Activated T-helper 17 cell treated with anti-CD3 and anti-CD28 coated beads, Interleukin-2, amount 50 U/mL, for 72 hours (primary cell): ENCODE measurements around the gene DDR2. TPM values are rescaled to one million over a fixed set of nuclear protein-coding genes. Genes with fewer than 3 reads are reported as not detected.
A peak's percentile ranks its signal among the peaks of the same experiment; 100 is the strongest.
"Not testable (repeated sequence)": the region's sequence is repeated elsewhere in the genome, so short reads cannot be mapped to it uniquely, and the experiment has no call there.

Experiments used
- ATAC-seq: fragments of 150-1000 bp; cut with Tn5 transposase; replicated peaks from 2 replicates; pipeline ENCODE4 v1.10.0; 2021; ENCODE audit warnings: mild to moderate bottlenecking, moderate library complexity
- H3K27ac Mint-ChIP-seq: one replicate; pipeline ENCODE4 v1.8.0; 2022; ENCODE audit warnings: mixed read lengths
- H3K27me3 Mint-ChIP-seq: one replicate; pipeline ENCODE4 v1.8.0; 2022; ENCODE audit warnings: mixed read lengths
- H3K36me3 Mint-ChIP-seq: one replicate; pipeline ENCODE4 v1.8.0; 2022; ENCODE audit warnings: low read depth, mild to moderate bottlenecking, mixed read lengths
- H3K4me1 Mint-ChIP-seq: one replicate; pipeline ENCODE4 v1.8.0; 2022; ENCODE audit warnings: mixed read lengths
- H3K4me3 Mint-ChIP-seq: one replicate; pipeline ENCODE4 v1.8.0; 2022; ENCODE audit warnings: mild to moderate bottlenecking, mixed read lengths
- H3K9me3 Mint-ChIP-seq: one replicate; pipeline ENCODE4 v1.8.0; 2022; ENCODE audit warnings: mixed read lengths
- total RNA-seq, 2 donors: library from RNA; stranded (reverse); gene quantifications; one replicate each; pipeline ENCODE4 v1.2.3, GENCODE V29; 2022

The DDR2 gene
- total RNA-seq, 2 donors from 2014 or later: 0.34 to 1.7 TPM

GRCh38 chr1:162799995-162800830 lies 167.9 kb downstream of the DDR2 start:
- peaks cover 97% of the 10 kb centered on the region for H3K36me3 Mint-ChIP-seq

GRCh38 chr1:162807503-162807902 lies 175.2 kb downstream of the DDR2 start:
- peaks cover 93% of the 10 kb centered on the region for H3K36me3 Mint-ChIP-seq
- not testable (repeated sequence) for H3K4me3 Mint-ChIP-seq, H3K9me3 Mint-ChIP-seq, H3K27ac Mint-ChIP-seq, ATAC-seq, H3K27me3 Mint-ChIP-seq, H3K4me1 Mint-ChIP-seq

More at GRCh38 chr1:162799995-162800830, 167.9 kb downstream of the DDR2 start:
- H3K27ac Mint-ChIP-seq, H3K27me3 Mint-ChIP-seq, H3K9me3 Mint-ChIP-seq, H3K4me1 Mint-ChIP-seq, H3K4me3 Mint-ChIP-seq, ATAC-seq: not testable (repeated sequence)

DNA sequence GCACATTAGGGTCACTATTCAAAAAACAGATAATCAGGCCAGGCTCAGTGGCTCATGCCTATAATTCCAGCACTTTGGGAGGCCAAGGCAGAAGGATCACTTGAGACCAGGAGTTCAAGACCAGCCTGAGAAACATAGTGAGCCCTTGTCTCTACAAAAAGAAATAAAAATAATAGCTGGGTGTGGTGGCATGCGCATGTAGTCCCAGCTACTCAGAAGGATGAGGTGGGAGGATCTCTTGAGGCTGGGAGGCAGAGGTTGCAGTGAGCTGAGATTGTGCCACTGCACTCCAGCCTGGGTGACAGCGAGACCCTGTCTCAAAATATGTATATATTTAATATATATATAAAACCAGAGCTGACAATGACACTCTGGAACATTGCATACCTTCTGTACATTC lies 180.1 kb downstream of the DDR2 start:
- H3K36me3 Mint-ChIP-seq: peaks cover 51% of the 10 kb centered on the region
- ATAC-seq, H3K27ac Mint-ChIP-seq, H3K27me3 Mint-ChIP-seq, H3K4me1 Mint-ChIP-seq, H3K9me3 Mint-ChIP-seq, H3K4me3 Mint-ChIP-seq: not testable (repeated sequence)

- not testable (repeated sequence) for H3K9me3 Mint-ChIP-seq
Measured at GRCh38 chr1:162818136-162818535, 185.9 kb downstream of the DDR2 start.

DNA sequence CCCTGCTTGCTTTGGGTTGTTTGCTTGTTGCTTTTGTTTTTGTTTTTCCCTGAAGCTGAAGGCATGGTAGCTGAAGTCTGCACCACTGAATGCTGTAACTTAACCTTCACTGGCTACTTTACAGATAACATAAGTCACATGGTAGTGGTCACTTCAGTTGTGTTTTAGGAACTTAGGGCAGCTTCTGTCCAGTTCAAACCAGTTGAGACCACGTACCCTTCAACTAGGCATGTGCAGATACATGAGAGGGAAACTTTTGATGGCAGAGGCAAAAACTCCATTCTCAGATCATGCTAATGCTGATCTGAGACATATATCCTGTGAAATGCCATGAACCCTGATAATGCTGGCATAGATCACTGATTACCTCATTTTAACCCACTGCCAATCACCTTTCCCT lies 186.4 kb downstream of the DDR2 start:
- not testable (repeated sequence) for ATAC-seq, H3K4me3 Mint-ChIP-seq, H3K36me3 Mint-ChIP-seq, H3K9me3 Mint-ChIP-seq, H3K27me3 Mint-ChIP-seq, H3K27ac Mint-ChIP-seq
- peaks cover 13% of the 10 kb centered on the region for H3K4me1 Mint-ChIP-seq

More at GRCh38 chr1:162818136-162818535, 185.9 kb downstream of the DDR2 start:
- H3K4me1 Mint-ChIP-seq: peaks cover 13% of the 10 kb centered on the region
- H3K27me3 Mint-ChIP-seq, H3K4me3 Mint-ChIP-seq, ATAC-seq, H3K36me3 Mint-ChIP-seq, H3K27ac Mint-ChIP-seq: not testable (repeated sequence)

GRCh38 chr1:162822391-162823200 lies 190.3 kb downstream of the DDR2 start:
- Mint-ChIP-seq H3K4me3 (peak overlapping the region; percentile 63), H3K27ac (no peak overlapping the region), H3K9me3 (no peaks in the 10 kb centered on the region), H3K27me3 (peaks cover 20% of the 10 kb centered on the region), H3K36me3 (no peaks in the 10 kb centered on the region), H3K4me1 (peaks cover 13% of the 10 kb centered on the region)
- ATAC-seq: peak; percentile 37

GRCh38 chr1:162823231-162823630 lies 191.0 kb downstream of the DDR2 start:
- no peaks in the 10 kb centered on the region for H3K9me3 Mint-ChIP-seq
- peak overlapping the region; percentile 63 for H3K4me3 Mint-ChIP-seq
- H3K27ac Mint-ChIP-seq: no peak overlapping the region
- peak; percentile 84 for ATAC-seq
- H3K36me3 Mint-ChIP-seq: no peaks in the 10 kb centered on the region
- H3K27me3 Mint-ChIP-seq: peaks cover 20% of the 10 kb centered on the region
- H3K4me1 Mint-ChIP-seq: peaks cover 13% of the 10 kb centered on the region

DNA sequence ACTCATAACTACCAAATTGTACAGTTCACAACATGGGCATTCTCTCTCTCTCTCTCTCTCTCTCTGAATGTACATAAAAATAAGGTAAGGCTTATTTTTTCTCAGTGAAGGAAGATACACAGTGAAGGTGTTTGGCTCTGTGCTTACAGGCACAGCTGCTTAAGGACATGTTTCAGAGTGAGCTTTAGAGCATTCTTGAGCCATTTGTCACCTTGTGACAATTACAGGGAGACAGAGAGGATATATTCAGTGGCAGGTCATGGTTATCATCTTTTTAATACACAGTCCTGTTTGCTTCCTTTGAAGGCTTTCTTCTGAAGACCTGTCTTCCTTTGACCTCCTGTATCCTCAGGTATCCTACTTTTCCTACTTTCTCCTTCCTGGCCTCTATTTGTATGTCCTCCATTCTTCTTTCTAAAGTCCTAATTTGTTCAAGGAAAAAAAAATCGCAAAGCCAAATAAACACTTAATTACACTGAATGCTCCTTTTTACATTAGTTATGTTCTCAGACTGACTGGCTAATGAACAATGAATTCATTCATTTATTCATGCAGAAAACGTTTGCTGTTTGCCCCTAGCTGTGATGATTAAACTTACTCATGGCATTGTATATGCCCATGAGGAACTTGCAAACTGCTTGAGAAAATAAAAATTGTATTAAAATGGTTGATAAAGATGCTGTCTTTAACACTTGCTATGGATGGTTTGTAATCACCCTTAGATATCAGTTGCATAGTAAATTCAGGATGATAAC lies 191.7 kb downstream of the DDR2 start:
- H3K4me3 Mint-ChIP-seq: no peak overlapping the region
- peak; percentile 16 for ATAC-seq
- no peaks in the 10 kb centered on the region for H3K9me3 Mint-ChIP-seq
- peaks cover 13% of the 10 kb centered on the region for H3K4me1 Mint-ChIP-seq
- H3K36me3 Mint-ChIP-seq: no peaks in the 10 kb centered on the region
- no peak overlapping the region for H3K27ac Mint-ChIP-seq
- peaks cover 24% of the 10 kb centered on the region for H3K27me3 Mint-ChIP-seq

DNA sequence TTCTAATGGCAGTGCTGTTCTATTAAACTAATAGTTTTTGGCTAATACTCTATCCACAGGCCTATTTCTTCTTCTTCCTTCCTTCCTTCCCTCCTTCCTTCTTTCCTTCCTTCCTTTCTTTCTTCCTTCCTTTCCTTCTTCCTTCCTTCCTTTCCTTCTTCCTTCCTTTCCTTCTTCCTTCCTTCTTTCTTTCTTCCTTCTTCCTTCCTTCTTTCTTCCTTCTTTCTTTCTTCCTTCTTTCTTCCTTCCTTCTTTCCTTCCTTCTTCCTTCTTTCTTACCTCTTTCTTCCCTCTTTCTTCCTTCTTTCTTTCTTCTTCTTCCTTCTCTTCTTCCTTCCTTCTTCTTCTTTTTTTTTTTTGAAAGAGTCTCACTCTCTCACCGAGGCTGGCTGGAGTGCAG lies 197.0 kb downstream of the DDR2 start:
- H3K4me1 Mint-ChIP-seq: no peaks in the 10 kb centered on the region
- no peak for ATAC-seq
- peaks cover 17% of the 10 kb centered on the region for H3K27me3 Mint-ChIP-seq

GRCh38 chr1:162832470-162832869 lies 200.2 kb downstream of the DDR2 start:
- peaks cover 10% of the 10 kb centered on the region for H3K27me3 Mint-ChIP-seq
- no peaks in the 10 kb centered on the region for H3K36me3 Mint-ChIP-seq
- peaks cover 5% of the 10 kb centered on the region for H3K4me1 Mint-ChIP-seq
- no peaks in the 10 kb centered on the region for H3K9me3 Mint-ChIP-seq
- H3K27ac Mint-ChIP-seq: no peak overlapping the region
- no peak for ATAC-seq
- H3K4me3 Mint-ChIP-seq: no peak overlapping the region

More for the DNA sequence above, 197.0 kb downstream of the DDR2 start:
- no peak overlapping the region for H3K27ac Mint-ChIP-seq
- no peaks in the 10 kb centered on the region for H3K36me3 Mint-ChIP-seq
- H3K9me3 Mint-ChIP-seq: no peaks in the 10 kb centered on the region
- no peak overlapping the region for H3K4me3 Mint-ChIP-seq

- Mint-ChIP-seq H3K9me3 (peaks cover 10% of the 10 kb centered on the region), H3K4me3 (no peak overlapping the region), H3K4me1 (peaks cover 5% of the 10 kb centered on the region), H3K36me3 (no peaks in the 10 kb centered on the region), H3K27me3 (peaks cover 17% of the 10 kb centered on the region), H3K27ac (peak overlapping the region; percentile 76)
- peak; percentile 96 for ATAC-seq
Measured at GRCh38 chr1:162835157-162835899, 203.1 kb downstream of the DDR2 start.
